ENCODE measurements around the gene CCNQ.

CCNQ gene

GRCh38 chrX:153551135-153551534, 47.8 kb downstream of the CCNQ start:
- Histone ChIP-seq H3K4me2 (ENCODE audit: insufficient read depth, low read length) (no peak overlapping the region), H3K27me3 (ENCODE audit: insufficient read depth, low read length, poor library complexity) (no peaks in the 10 kb centered on the region), H3K27ac (ENCODE audit: low read length) (no peak overlapping the region), H4K20me1 (ENCODE audit: insufficient read depth, low read length) (no peaks in the 10 kb centered on the region), H3K9me3 (ENCODE audit: insufficient read depth, low read length, severe bottlenecking) (no peaks in the 10 kb centered on the region), H2AFZ (ENCODE audit: low read depth, low read length) (no peak overlapping the region), H3K79me2 (ENCODE audit: insufficient read depth, low read length) (no peaks in the 10 kb centered on the region), H3K9ac (ENCODE audit: low read depth, low read length) (no peak overlapping the region), H3K36me3 (ENCODE audit: insufficient read depth, low read length) (no peaks in the 10 kb centered on the region), H3K4me3 (ENCODE audit: low read depth in 1 of 2, low read length in 2 of 2) (no peak overlapping the region), H3K4me1 (ENCODE audit: insufficient read depth, low read length) (no peaks in the 10 kb centered on the region)
- ATAC-seq (ENCODE audit: insufficient read depth, low read depth) (no peak), DNase-seq (no peak)
- TF ChIP-seq EZH2 (IDR thresholded peaks at IDR 0.05; ENCODE audit: borderline replicate concordance, low read depth, low read length, severe bottlenecking) = no peak

GRCh38 chrX:153549807-153550206, 49.1 kb downstream of the CCNQ start:
- Histone ChIP-seq H4K20me1 (ENCODE audit: insufficient read depth, low read length) (no peaks in the 10 kb centered on the region), H3K4me1 (ENCODE audit: insufficient read depth, low read length) (no peaks in the 10 kb centered on the region), H3K27me3 (ENCODE audit: insufficient read depth, low read length, poor library complexity) (no peaks in the 10 kb centered on the region), H3K27ac (ENCODE audit: low read length) (no peak overlapping the region), H3K79me2 (ENCODE audit: insufficient read depth, low read length) (no peaks in the 10 kb centered on the region), H3K4me2 (ENCODE audit: insufficient read depth, low read length) (no peak overlapping the region), H2AFZ (ENCODE audit: low read depth, low read length) (no peak overlapping the region), H3K36me3 (ENCODE audit: insufficient read depth, low read length) (no peaks in the 10 kb centered on the region), H3K9ac (ENCODE audit: low read depth, low read length) (no peak overlapping the region), H3K9me3 (ENCODE audit: insufficient read depth, low read length, severe bottlenecking) (no peaks in the 10 kb centered on the region), H3K4me3 (ENCODE audit: low read depth in 1 of 2, low read length in 2 of 2) (no peak overlapping the region)
- DNase-seq (no peak), ATAC-seq (ENCODE audit: insufficient read depth, low read depth) (no peak; the same call in 2 of the 3 replicates)
- TF ChIP-seq CTCF (IDR thresholded peaks at IDR 0.05; ENCODE audit: borderline replicate concordance, extremely low read depth, low read length, poor library complexity, severe bottlenecking) (peak; percentile 29), EZH2 (IDR thresholded peaks at IDR 0.05; ENCODE audit: borderline replicate concordance, low read depth, low read length, severe bottlenecking) (no peak)

GRCh38 chrX:153549231-153549630, 49.7 kb downstream of the CCNQ start:
- H3K27me3 ChIP-seq (ENCODE audit: insufficient read depth, low read length, poor library complexity) = no peaks in the 10 kb centered on the region
- ATAC-seq (ENCODE audit: insufficient read depth, low read depth) = no peak

GRCh38 chrX:153547195-153547594, 51.7 kb downstream of the CCNQ start:
- no peaks in the 10 kb centered on the region for H3K27me3 ChIP-seq (ENCODE audit: insufficient read depth, low read length, poor library complexity)
- H3K9me3 ChIP-seq (ENCODE audit: insufficient read depth, low read length, severe bottlenecking) = no peaks in the 10 kb centered on the region
- ATAC-seq (ENCODE audit: insufficient read depth, low read depth) (no peak), DNase-seq (no peak)
- H3K4me2 ChIP-seq (ENCODE audit: insufficient read depth, low read length) = no peak overlapping the region
- H4K20me1 ChIP-seq (ENCODE audit: insufficient read depth, low read length) = no peaks in the 10 kb centered on the region
- no peak overlapping the region for H2AFZ ChIP-seq (ENCODE audit: low read depth, low read length)
- H3K9ac ChIP-seq (ENCODE audit: low read depth, low read length) = no peak overlapping the region
- no peaks in the 10 kb centered on the region for H3K79me2 ChIP-seq (ENCODE audit: insufficient read depth, low read length)
- no peak for TF ChIP-seq CTCF (IDR thresholded peaks at IDR 0.05; ENCODE audit: borderline replicate concordance, extremely low read depth, low read length, poor library complexity, severe bottlenecking)
- TF ChIP-seq EZH2 (IDR thresholded peaks at IDR 0.05; ENCODE audit: borderline replicate concordance, low read depth, low read length, severe bottlenecking) = no peak
- no peak overlapping the region for H3K4me3 ChIP-seq (ENCODE audit: low read depth in 1 of 2, low read length in 2 of 2)
- H3K27ac ChIP-seq (ENCODE audit: low read length) = no peak overlapping the region
- H3K36me3 ChIP-seq (ENCODE audit: insufficient read depth, low read length) = no peaks in the 10 kb centered on the region
- no peaks in the 10 kb centered on the region for H3K4me1 ChIP-seq (ENCODE audit: insufficient read depth, low read length)

More at GRCh38 chrX:153549231-153549630, 49.7 kb downstream of the CCNQ start:
- no peaks in the 10 kb centered on the region for H3K36me3 ChIP-seq (ENCODE audit: insufficient read depth, low read length)
- no peak overlapping the region for H2AFZ ChIP-seq (ENCODE audit: low read depth, low read length)
- no peaks in the 10 kb centered on the region for H4K20me1 ChIP-seq (ENCODE audit: insufficient read depth, low read length)
- no peak for DNase-seq
- no peaks in the 10 kb centered on the region for H3K9me3 ChIP-seq (ENCODE audit: insufficient read depth, low read length, severe bottlenecking)
- no peak for TF ChIP-seq CTCF (IDR thresholded peaks at IDR 0.05; ENCODE audit: borderline replicate concordance, extremely low read depth, low read length, poor library complexity, severe bottlenecking)
- no peak for TF ChIP-seq EZH2 (IDR thresholded peaks at IDR 0.05; ENCODE audit: borderline replicate concordance, low read depth, low read length, severe bottlenecking)
- H3K4me2 ChIP-seq (ENCODE audit: insufficient read depth, low read length) = no peak overlapping the region
- no peak overlapping the region for H3K9ac ChIP-seq (ENCODE audit: low read depth, low read length)
- no peak overlapping the region for H3K4me3 ChIP-seq (ENCODE audit: low read depth in 1 of 2, low read length in 2 of 2)
- no peaks in the 10 kb centered on the region for H3K79me2 ChIP-seq (ENCODE audit: insufficient read depth, low read length)
- H3K27ac ChIP-seq (ENCODE audit: low read length) = no peak overlapping the region
- no peaks in the 10 kb centered on the region for H3K4me1 ChIP-seq (ENCODE audit: insufficient read depth, low read length)
